Stimulated activated CD4-positive, alpha-beta T cell treated with anti-CD3 and anti-CD28 coated beads, Interleukin-4, amount 100 ng/mL, for 48 hours (primary cell): ENCODE data around the gene LZTR1.
"Not testable (repeated sequence)": the region's sequence is repeated elsewhere in the genome, so short reads cannot be mapped to it uniquely, and the experiment has no call there.

Experiments
- DNase-seq, 2 donors: peaks; one replicate each; pipeline ENCODE4 v3.0.0-alpha.2; 2020; ENCODE audit warnings: low read depth in 2 of 2

Gene LZTR1

DNA sequence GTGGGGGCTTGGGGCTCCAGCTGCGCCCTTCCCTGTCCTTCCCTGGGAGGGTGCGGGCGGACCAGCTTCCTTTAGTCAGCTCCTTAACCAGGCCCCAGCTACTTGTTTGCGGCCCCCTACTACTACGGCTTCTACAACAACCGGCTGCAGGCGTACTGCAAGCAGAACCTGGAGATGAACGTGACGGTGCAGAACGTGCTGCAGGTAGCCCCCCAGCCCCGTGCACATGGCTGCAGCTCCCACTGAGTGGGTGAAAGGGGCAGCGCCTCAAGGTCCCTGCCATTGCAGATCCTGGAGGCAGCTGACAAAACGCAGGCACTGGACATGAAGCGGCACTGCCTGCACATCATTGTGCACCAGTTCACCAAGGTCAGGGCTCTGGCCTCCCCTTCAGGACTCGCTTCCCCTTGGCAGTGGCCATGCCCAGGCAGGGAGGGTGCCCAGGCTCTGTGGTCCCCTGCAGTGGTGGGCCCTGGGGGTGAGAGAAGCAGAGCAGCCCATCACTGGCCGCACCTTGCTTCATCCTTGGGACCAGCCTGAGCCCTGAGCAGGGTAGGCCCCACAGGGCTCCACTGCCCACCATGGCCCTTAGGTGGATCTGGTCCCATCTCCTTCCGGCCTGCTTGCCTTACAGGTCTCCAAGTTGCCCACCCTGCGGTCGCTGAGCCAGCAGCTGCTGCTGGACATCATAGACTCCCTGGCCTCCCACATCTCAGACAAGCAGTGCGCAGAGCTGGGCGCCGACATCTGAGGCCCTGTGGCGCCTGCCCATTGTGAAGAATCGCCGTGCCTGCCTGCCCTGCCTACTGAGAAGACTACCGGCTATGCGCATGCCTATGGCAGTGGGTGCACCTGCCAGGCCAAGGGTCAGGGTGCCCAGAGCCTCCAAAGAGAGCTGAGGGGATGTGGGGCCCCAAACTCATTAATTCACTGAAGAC lies 14.8 kb downstream of the LZTR1 start:
- no peak for DNase-seq

DNA sequence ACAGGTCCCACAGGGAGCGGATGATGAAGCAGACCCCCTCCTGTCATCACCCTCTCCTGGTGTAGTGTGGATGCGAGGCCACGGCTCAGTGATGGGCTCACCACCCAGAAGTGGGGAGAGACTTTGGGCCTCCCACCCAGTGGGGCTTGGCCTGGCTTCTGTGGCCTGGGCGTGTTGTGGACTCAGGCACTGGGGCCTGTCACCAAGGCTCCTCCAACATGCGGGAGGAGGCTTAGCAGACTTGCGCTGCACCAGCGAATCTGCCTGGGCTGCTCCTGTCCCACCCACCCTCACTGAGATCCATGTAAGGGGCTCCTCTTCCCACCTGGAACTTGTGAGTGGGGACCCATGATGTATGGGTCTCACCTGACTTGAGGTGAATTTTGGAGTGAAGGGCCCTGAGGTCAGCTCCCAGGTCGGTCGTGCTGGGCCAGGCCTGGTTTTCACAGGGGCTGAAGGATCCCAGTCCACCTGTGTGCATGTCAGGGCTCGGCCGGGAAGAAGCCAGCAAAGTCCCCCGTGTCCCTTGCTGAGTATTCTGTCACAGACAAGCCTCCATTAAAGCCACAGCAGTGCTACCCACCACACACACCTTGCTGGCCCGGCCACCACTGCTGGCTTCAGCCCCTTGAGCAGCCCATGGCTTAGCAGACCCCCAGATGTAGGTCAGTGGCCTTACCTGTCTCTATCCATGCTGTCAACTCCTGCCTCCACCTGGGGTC lies 15.6 kb downstream of the LZTR1 start:
- no peak for DNase-seq

DNA sequence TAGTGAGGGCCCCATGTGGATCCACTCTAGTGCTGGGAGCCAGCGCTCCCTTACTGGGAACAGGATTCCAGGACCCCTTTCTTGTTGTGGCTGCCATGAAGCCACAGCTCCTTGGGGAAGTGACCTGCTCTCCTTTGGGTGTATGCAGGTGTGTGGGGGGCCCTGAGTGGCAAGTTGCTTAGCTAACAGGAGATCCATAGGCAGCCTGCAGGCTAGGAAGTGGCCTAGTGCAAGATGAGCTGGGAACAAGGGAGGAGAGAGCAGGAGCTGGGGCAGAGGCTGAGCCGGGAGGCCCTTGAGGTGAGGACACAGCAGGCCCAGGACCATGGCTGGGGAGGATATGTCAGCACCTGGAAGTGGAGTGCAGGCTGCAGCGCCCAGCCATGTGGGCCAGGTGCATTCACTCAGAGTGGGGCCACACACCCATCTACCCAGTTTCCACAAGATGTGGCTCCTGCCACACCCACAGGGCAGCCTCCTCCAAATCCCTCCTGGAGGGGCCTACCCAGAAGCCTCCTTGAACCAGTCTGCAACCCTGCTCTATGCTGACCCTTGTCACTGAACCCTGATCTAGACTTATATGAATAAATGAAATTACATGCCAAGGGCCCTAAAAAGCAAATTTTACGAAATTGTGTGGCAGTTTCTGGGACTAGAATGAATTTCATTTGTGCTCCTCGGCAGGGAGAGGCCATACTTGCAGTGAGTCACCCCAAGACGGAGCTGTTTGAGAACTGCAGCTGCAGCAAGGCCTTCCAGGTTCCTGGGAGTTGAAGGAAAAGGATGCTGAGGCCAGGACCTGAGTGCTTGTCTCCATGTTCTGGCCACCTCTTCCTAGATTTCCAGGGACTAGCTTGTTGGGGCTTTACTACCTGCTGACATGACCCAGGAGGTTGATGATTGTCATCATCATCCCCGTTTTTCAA lies 16.6 kb downstream of the LZTR1 start:
- no peak for DNase-seq

DNA sequence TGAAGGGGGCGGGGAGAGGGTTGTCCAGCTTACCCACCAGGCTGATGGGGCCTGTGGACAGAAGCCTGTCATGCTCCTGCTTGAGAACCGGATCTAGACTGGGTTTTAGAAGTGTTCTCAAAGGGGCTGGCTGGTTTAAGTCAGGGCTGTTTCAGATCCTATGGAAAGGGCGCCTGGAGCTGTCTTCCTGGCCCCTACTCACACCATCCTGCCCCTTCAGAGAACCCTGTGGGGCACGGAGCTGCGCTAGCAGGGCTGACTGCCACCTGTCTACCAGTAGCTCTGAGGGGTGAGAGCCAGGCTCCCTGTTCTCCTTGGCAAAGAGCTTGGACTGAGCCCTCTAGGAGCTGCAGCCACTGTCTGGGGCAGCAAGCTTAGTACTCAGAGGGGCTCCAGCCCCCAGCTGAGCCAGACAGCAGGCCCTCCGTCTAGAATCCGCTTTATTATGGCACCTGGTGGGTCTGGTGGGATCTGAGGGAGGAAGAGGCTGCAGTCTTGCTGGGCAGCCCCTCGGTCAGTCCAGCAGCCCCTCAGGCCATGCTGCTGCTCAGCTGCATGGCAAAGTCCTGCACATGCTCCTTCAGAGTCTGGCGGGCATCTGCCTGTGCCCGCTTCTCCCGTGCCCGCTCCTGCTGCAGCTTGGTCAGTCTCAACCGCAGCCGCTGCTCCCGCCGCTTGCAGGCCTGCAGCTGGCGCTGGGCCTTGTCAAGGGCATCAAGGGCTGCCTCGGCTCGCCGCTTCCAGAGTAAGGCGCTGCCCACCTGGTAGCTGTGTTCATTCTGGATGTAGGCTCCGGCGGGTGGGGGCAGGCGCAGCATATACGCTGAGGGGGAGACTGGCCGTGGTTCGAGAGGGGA lies 17.5 kb downstream of the LZTR1 start:
- DNase-seq: no peak

DNA sequence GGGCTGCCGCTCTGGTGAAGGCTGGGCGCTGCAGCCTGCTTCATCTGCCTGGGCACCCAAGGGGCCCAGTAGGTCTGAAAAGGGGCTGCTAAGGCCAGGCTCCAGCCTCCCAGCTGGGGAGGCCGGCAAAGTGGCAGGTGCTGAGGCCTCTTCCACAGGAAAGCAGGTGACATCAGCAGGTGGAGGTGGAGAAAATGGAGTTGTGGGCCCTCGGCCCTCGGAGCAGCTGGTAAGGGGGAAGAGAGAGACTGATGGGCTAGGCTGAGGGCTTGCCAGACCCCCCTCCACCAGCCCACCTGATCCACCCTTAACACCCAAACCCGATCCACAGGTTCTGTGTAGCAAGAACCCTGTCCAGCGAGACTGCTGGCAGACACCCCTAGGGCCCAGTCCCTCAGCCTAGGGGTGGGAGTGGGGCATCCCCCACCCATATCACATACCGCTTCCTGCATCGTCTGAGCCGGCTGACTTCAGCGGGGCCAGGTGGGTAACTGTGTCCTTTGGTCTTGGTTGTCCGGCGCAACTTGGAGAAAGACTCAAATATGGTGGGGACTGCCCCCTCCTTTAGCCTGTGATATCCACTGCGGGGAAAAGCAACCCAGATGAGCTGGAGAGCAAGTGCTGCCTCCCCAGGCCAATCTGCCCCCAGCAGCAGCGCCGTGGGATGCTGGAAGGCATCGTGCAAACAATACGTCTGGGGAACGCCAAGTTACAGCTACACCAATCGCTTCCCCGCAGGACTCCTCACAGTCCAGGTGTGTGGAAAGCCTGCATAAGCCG lies 18.3 kb downstream of the LZTR1 start:
- no peak for DNase-seq

DNA sequence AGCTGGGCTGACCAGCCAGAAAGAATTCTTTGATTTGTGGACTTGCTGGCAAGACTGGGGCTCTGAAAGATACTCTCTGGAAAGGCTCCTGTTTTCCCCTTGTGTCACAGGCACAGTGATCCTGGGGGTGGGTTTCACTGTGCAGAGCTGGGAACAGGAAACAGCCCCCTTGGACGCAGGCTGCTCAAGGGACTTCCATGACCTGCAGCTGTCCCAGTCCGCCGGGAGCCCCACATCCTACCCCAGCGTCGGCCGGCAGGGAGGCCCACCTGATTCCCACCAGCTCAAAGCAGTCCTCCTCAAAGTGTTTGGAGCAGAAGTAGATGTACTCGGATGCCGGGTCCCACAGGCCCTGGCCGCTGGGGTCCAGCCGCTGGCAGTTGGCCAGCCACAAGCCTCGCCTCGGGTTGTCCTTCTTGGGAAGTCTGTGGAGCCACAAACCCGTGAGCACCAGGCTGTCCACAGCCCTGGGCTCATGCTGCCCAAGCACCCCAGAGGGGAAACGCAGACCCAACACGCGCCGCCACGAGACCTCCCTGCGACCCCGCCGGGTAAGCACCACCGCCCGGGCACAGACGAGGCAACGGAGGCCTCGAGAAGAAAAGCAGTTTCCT lies 19.0 kb downstream of the LZTR1 start:
- DNase-seq: no peak

DNA sequence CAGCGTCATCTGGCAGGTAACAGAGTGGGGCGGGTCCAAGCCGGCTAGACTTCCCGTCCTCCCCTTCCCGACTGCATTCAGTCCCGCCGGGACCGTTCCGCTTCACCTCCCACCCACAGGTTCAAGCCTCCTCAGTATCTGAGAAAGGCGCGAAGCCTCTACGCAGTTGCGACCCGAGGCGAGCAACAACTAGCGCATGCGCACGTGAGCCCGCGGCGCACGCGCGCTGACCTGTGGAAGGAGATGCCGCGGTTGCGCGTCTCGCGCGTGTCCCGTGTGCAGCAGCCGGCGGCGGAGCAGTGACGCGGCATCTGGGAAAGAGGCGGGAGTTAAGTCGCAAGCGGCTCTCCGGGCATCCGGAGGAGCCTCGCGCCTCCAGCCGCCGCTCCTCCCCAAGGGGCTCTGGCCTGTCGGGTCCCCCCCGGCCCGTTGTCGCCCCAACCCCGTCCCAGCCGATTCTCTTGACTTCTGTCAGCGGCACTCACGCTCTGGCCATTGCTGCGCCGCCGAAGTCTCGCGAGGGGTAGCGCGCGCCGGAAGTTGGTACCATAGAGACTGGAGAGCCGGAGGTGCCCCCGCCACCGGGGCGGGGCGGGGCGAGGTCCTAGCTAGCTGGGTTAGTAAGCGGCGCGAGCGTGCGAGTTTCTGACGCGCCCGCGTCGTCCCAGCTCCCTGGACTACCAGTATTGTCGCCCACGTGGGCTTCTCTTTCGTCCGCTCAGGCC lies 19.7 kb downstream of the LZTR1 start, which contains the start of gene THAP7:
TSS of gene THAP7 (minus strand) at position 518 of the 725 bp plus-strand sequence. CDS start at position 311, 207 bp downstream.
- peak; percentile 96 to 98 for DNase-seq

DNA sequence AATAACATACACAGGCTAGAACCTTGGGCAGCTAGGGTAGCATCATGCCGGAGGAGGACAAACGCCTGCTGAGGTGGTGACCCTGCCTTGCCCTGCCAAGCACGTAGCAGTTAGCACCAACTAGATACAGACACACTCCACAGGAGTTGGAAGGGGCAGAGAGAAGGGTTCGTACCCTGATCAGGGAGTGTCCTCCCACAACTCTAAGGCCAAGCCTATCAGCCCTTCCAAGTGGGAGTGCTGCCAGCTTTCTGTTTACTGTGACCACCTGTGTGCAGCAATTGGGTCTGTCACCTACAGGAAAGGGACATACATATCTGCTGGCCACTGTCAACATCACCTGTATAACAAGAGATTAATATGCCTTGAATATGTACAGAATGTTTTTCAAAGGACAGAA lies 21.7 kb downstream of the LZTR1 start:
- no peak for DNase-seq

DNA sequence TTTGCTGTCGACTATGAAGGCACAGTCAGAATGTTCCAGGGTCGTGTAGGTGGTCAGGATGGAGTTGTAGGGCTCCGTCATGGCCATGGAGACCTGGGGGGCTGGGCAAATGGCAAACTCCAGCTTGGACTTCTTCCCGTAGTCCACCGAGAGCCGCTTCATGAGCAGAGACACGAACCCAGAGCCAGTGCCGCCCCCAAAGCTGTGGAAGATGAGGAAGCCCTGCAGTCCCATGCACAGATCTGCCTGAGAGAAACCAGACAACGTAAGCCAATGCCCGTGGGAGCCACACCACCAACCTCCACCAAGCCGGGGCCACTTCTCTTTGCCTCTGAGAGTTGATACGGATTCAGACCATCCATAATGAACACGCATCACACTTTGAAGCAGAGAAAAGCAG lies 27.1 kb downstream of the LZTR1 start:
- DNase-seq: not testable (repeated sequence)

DNA sequence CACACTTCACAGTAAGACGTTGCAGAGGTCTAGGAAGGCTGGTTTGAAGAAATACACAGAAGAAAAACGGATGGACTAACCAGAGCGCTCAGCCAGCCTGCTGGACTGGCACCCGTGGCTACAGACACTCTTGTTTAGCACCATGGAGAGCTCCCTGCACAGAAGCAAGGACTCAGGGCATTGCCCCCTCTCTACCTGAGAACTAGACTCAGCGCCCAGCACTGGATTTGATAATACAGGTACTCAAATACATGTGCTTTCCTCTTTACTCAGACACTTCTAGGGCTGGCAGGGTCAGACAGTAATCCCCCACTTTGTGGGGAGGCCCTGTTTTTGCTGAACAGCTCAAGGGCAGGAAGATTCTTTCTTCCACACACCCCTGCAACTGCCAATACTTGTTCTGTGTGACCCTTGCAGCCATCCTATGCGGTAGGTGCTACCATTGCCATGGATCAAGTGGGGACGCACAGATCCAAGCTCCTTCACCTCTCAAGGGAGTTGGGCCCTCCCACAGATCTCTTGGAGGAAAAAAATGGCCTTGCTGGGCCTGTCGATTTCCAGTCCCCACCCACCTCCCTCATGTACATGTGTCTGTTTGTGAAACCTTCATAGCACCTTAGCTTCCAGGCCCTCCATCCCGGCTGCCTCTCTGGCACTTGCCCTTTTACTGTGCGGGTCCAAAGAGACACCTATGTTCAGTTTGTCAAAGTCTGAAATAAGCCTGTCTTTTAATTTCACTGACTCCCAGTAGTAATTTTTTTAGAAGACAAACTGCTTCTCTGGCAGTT lies 27.7 kb downstream of the LZTR1 start:
- DNase-seq: no peak

DNA sequence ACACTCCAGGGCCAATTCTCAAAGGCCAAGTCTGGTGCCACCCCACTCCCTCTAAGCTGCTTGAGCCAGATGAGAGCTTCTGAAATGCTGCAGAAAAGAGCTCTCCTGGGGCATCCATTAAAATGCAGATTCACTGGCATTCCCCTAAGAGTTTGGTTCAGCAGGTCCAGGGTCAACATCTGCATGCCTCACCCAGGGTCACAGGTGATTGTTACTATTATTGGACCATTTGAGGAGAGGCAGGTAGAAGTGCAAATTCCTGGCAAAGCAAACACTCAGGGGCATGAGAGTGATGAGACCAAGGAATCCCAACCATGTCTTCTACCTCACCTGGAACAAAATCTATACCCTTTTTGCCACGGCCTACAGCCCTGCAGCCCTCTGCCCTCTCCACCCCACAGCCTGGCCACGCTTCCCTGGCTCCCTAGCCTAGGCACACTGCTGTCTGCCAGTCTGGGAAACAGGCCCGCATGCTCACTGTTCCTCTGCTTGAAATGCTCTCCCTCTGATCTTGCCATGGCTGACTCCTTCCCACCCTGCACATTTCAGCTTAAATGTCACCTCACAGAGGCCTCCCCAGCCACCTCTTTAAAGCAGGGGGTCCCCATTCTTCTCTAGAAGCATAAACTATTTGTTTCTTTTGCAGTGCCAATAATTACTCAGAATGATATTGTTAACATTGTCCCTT lies 28.5 kb downstream of the LZTR1 start:
- DNase-seq: no peak

DNA sequence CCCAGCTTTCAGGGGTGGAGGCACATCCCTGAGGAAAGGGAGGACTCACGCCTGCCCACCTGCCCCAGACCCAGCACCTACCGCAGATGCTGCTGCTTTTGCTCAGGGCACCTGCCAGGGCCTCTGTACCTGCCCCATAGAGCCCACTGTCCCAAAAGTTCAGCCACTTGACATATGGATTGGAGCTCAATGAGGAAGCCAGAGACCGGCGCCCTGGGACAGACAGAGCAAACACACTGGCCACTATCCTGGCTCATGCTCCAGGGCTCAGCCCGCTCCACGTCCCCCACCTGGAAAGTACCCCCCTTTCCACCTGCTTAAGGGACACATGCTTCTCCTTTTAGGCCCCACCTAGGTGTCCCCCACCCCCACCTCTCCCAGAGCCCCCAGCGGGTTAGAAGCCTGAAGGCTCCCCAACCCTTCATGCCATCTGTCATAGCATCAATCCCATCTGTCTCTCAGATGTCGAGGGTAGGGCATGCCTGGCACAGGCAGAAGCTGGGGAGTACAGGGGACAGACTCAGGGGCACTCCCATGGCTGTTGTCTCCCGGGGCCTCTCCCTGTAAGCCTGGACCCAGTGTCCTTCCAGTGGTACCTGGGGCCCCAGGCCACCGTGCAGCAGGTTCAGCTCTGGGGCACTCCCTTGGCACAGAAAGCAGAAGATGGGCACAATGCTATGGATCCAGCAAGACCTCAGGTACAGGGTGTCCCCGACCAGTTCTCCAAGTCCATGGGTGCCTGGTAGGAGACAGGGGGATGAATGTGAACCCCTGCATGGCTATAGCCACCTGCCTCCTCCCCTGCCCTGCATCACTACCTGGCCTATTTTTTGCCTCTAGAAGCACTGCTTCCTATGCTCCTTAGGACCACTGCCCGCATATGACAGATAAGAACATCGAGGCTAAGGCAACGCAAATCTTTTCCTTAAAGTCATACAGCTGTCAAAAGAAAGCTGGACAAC lies 30.6 kb downstream of the LZTR1 start:
- DNase-seq: no peak

DNA sequence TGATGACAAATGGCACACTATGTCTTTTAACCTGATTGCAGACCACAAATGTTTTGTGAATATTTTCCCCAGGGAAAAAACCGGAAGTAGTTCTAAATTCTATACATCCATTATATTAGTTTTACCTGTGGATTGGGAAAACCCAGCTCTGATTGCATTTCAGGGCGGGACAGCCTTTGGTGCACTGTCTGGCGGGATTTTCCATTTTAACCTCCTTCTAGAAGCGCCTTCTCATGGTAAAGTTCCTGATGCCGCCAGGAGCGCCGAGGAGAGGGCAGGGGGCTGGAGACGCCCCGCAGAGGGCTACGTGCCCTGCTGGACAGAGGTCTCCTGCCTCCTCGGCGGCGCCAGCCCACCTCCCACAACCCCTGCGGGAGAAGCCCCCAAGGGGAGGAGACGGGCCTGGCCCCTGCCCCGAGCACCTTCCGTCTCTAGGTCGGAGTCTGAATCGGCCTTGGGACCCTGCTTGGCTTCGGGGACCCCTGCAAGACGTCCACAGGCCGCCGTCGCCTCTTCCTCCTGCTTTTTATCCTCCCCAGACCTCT lies 31.6 kb downstream of the LZTR1 start:
- no peak for DNase-seq

DNA sequence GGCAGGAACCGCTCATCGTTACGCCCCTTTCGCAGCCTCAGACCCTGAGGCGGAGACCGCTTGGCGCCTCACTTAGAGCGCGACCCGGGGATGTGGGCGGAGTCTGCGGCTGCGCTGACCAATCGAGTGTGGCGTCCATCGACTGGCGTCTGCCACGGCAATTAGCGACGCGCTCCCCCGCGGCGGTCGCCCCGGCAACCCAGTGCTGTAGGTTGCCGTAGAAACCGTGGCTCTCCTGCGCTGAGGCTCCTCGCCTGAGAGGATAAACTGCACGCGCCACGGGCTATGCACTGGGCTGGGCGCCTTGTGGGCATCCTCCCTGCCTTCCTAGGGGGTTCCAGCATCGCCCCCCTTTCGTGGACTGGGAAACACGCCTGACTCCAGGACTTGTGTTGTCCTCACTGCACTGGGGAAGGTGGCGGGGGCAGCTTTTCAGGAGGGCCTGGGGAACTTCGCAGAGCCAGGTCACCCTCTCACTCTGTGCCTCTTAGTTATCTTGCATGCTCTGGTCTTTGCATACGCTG lies 32.2 kb downstream of the LZTR1 start:
- DNase-seq: peak; percentile 73 to 87

DNA sequence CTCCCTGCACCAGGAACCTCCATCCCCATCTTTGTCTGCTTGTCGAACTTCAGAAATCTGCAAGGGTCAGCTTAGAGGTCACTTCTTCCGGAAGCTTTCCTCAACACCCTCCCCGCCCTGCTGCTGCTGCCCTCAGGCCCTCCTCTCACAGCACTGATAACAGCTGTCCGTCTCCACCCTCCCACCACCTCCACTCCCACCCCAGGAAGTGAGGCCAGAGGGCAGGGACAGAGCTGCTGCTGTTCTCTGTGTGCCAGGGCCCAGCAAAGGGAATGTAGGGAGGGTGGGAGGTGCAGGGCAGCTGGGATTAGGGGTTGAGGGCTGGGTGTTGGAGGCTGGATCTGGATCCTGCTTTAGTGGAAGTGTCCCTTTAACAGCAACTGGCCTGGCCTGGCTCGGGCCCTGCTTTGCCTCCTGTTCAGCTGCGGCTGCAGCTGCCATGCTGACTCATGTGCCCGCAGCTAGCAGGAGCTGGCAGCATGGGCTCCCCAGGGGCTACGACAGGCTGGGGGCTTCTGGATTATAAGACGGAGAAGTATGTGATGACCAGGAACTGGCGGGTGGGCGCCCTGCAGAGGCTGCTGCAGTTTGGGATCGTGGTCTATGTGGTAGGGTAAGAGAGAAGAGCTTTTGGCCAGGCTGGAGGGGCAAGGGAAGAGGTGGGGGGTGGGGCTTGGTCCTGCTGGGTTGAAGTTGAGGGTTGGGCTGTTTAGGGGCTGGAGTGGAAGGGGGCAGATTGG lies 32.8 kb downstream of the LZTR1 start, which contains the start of gene P2RX6:
TSS of gene P2RX6 (plus strand) at position 440 of the 740 bp plus-strand sequence. CDS start at position 450, 10 bp downstream.
- DNase-seq: no peak
